Uterus (tissue), 2 donors: ENCODE data around the gene ADH6.

ENCODE experiments used
- CTCF ChIP-seq, 4 experiments: fragments of 200-600 bp in 2 of 4; fragments of 450-650 bp in 2 of 4; sonication (generic) in 2 of 4; IDR thresholded peaks; one replicate each; pipeline ENCODE4 v1.5.1; 2016 to 2019; ENCODE audit warnings: antibody characterized with exemption in 4 of 4, mild to moderate bottlenecking in 2 of 4, moderate library complexity in 1 of 4
- POLR2A ChIP-seq, 2 donors: fragments of 450-650 bp; IDR thresholded peaks; one replicate each; pipeline ENCODE4 v1.6.1; 2016; ENCODE audit warnings: antibody characterized with exemption in 2 of 2, mild to moderate bottlenecking in 1 of 2, moderate library complexity in 1 of 2

GRCh38 chr4:99179178-99179577 lies 39.9 kb downstream of the ADH6 start:
- no peak for TF ChIP-seq POLR2A (IDR thresholded peaks at IDR 0.05)
- TF ChIP-seq CTCF (IDR thresholded peaks at IDR 0.05) = no peak
